CD4-positive, alpha-beta T cell (primary cell): ENCODE data around the gene CYGB. TPM values are rescaled to one million over a fixed set of nuclear protein-coding genes. Genes with fewer than 3 reads are reported as not detected.

Experiments
- ATAC-seq: fragments of 200-7000 bp; cut with Tn5 transposase; one replicate; pipeline ENCODE4 v1.10.0; 2022; ENCODE audit warnings: mild to moderate bottlenecking; ENCODE audit not compliant: poor library complexity
- CTCF ChIA-PET: fragments of 350-600 bp; sonication (Branson Sonifier 250); formaldehyde crosslinking; loops from one replicate; lab custom pipeline; 2021; ENCODE audit warnings: antibody characterized with exemption, inconsistent platforms; lab: Charles Lee
- POLR2A ChIA-PET: fragments of 350-600 bp; sonication (Branson Sonifier 250); formaldehyde crosslinking; loops from one replicate; lab custom pipeline; 2021; ENCODE audit warnings: antibody characterized with exemption, inconsistent platforms; lab: Charles Lee
- DNase-seq, 14 experiments: peaks; one replicate each; pipeline ENCODE4 v3.0.0-alpha.2; 2013 to 2020; ENCODE audit warnings: mixed read lengths in 2 of 14
- H3K27ac ChIP-seq, 2 donors: one replicate each; pipeline versions ENCODE4 v1.5.1 to v1.7.0; 2013; ENCODE audit warnings: low read length in 2 of 2, low read depth in 1 of 2, mild to moderate bottlenecking in 1 of 2
- H3K27me3 ChIP-seq, 2 experiments: 1 replicate in 1 of 2; 2 replicates in 1 of 2; pipeline versions ENCODE4 v1.6.1 to v1.7.0; 2013; ENCODE audit warnings: low read length in 2 of 2, control low read depth in 1 of 2, mild to moderate bottlenecking in 1 of 2, moderate library complexity in 1 of 2; ENCODE audit not compliant: insufficient read depth in 2 of 2, control insufficient read depth in 1 of 2
- H3K36me3 ChIP-seq: one replicate; pipeline ENCODE4 v1.6.1; 2013; ENCODE audit warnings: low read length, control low read depth; ENCODE audit not compliant: insufficient read depth
- H3K4me1 ChIP-seq: one replicate; pipeline ENCODE4 v1.6.1; 2013; ENCODE audit warnings: low read length, control low read depth; ENCODE audit not compliant: insufficient read depth
- H3K4me3 ChIP-seq: one replicate; pipeline ENCODE4 v1.5.1; 2013; ENCODE audit warnings: mild to moderate bottlenecking, low read length, moderate library complexity
- H3K9me3 ChIP-seq, 2 experiments: 1 replicate in 1 of 2; 2 replicates in 1 of 2; pipeline versions ENCODE4 v1.6.1 to v1.7.0; 2013; ENCODE audit warnings: low read length in 2 of 2, mild to moderate bottlenecking in 2 of 2, control low read depth in 1 of 2, moderate library complexity in 1 of 2; ENCODE audit not compliant: control insufficient read depth in 1 of 2, insufficient read depth in 1 of 2
- H3K27ac Mint-ChIP-seq: one replicate; pipeline ENCODE4 v1.8.0; 2020; ENCODE audit warnings: mixed read lengths
- H3K27me3 Mint-ChIP-seq: one replicate; pipeline ENCODE4 v1.8.0; 2021; ENCODE audit warnings: mixed read lengths
- H3K36me3 Mint-ChIP-seq: one replicate; pipeline ENCODE4 v1.8.0; 2021; ENCODE audit warnings: low read depth, mixed read lengths
- H3K4me1 Mint-ChIP-seq: one replicate; pipeline ENCODE4 v1.8.0; 2021; ENCODE audit warnings: low read depth, mixed read lengths
- H3K4me3 Mint-ChIP-seq: one replicate; pipeline ENCODE4 v1.8.0; 2020; ENCODE audit warnings: mild to moderate bottlenecking, mixed read lengths
- H3K9me3 Mint-ChIP-seq: one replicate; pipeline ENCODE4 v1.8.0; 2020; ENCODE audit warnings: mixed read lengths
- CTCF ChIP-seq: fragments of 200-600 bp; IDR thresholded peaks from one replicate; pipeline ENCODE4 v1.8.0; 2022; ENCODE audit warnings: antibody characterized with exemption, mild to moderate bottlenecking
- intact Hi-C, 2 experiments: fragments of 100-400 bp; cut with DNase I in 1 of 2; cut with micrococcal nuclease in 1 of 2; formaldehyde crosslinking; loops; one replicate each; pipeline versions ENCODE4 v1.15.1 to v1.9.0; 2023 to 2025; cut with DNase I, micrococcal nuclease
- total RNA-seq, 174 experiments: library from RNA in 2 of 174; stranded (reverse) in 2 of 174; gene quantifications; one replicate each; pipeline ENCODE4 v1.2.3 and lab custom pipeline; 2021 to 2026

CYGB gene
- total RNA-seq, 2 experiments from 2014 or later = not detected

- CTCF ChIA-PET = interaction anchor here (1.2 kb wide), 1 partner anchor 14 kb away, joined by 3 read pairs; no protein-coding TSS in a partner anchor
- ATAC-seq = no peak
These were observed 276 bp downstream of the CYGB start for GRCh38 chr17:76537288-76537577.

GRCh38 chr17:76536511-76537287, 810 bp downstream of the CYGB start:
- peaks cover 0 to 13% of the 10 kb centered on the region in 2 experiments for H3K9me3 ChIP-seq
- no peak overlapping the region for H3K4me3 ChIP-seq
- H3K27me3 ChIP-seq = peaks cover 25 to 39% of the 10 kb centered on the region in 2 experiments
- Mint-ChIP-seq H3K27me3 (peaks cover 48% of the 10 kb centered on the region), H3K9me3 (no peaks in the 10 kb centered on the region), H3K4me1 (peaks cover 6% of the 10 kb centered on the region), H3K36me3 (no peaks in the 10 kb centered on the region), H3K4me3 (no peak overlapping the region), H3K27ac (no peak overlapping the region)
- DNase-seq = no peak
- no peak for TF ChIP-seq CTCF
- H3K27ac ChIP-seq = no peak overlapping the region
- POLR2A ChIA-PET = no interaction called here
- H3K36me3 ChIP-seq = no peaks in the 10 kb centered on the region
- peaks cover 14% of the 10 kb centered on the region for H3K4me1 ChIP-seq
- ATAC-seq = no peak
- CTCF ChIA-PET = interaction anchor here (1.2 kb wide), 1 partner anchor 14 kb away, joined by 3 read pairs; no protein-coding TSS in a partner anchor
- intact Hi-C loops = no loop called here

More at GRCh38 chr17:76537288-76537577, 276 bp downstream of the CYGB start:
- H3K36me3 ChIP-seq = no peaks in the 10 kb centered on the region
- peaks cover 14% of the 10 kb centered on the region for H3K4me1 ChIP-seq
- no peak for DNase-seq
- no peak for TF ChIP-seq CTCF
- Mint-ChIP-seq H3K9me3 (no peaks in the 10 kb centered on the region), H3K4me3 (no peak overlapping the region), H3K27ac (no peak overlapping the region), H3K36me3 (no peaks in the 10 kb centered on the region), H3K4me1 (peaks cover 6% of the 10 kb centered on the region), H3K27me3 (peaks cover 53% of the 10 kb centered on the region)
- intact Hi-C loops = no loop called here
- peaks cover 0 to 13% of the 10 kb centered on the region in 2 experiments for H3K9me3 ChIP-seq
- no peak overlapping the region for H3K4me3 ChIP-seq
- no peak overlapping the region for H3K27ac ChIP-seq
- POLR2A ChIA-PET = no interaction called here
- peaks cover 25 to 43% of the 10 kb centered on the region in 2 experiments for H3K27me3 ChIP-seq

- Histone ChIP-seq H3K36me3 (no peaks in the 10 kb centered on the region), H3K9me3 (peaks cover 0 to 13% of the 10 kb centered on the region in 2 experiments), H3K4me1 (peaks cover 15% of the 10 kb centered on the region), H3K4me3 (no peak overlapping the region), H3K27ac (no peak overlapping the region), H3K27me3 (peaks cover 25 to 38% of the 10 kb centered on the region in 2 experiments)
- Mint-ChIP-seq H3K4me1 (peaks cover 6% of the 10 kb centered on the region), H3K36me3 (no peaks in the 10 kb centered on the region), H3K27me3 (peaks cover 41% of the 10 kb centered on the region), H3K27ac (no peak overlapping the region), H3K4me3 (no peak overlapping the region), H3K9me3 (no peaks in the 10 kb centered on the region)
- ChIA-PET CTCF (no interaction called here), POLR2A (no interaction called here)
- DNase-seq = no peak
- intact Hi-C loops = no loop called here
- TF ChIP-seq CTCF = no peak
- ATAC-seq = no peak
These were observed 1.6 kb downstream of the CYGB start for GRCh38 chr17:76535788-76536510.
